Stimulated activated naive B cell treated with anti-CD40 and anti-IgM and Interleukin-4, amounts not matched to agents 10 μg/mL and 1 μg/mL and 100 μg/mL, for 72 hours (primary cell): ENCODE data around the gene DLX4.

ENCODE experiments used
- ATAC-seq, 2 donors: fragments of 150-1000 bp; cut with Tn5 transposase; replicated peaks; 2 replicates each; pipeline ENCODE4 v1.10.0; 2021; ENCODE audit warnings: moderate library complexity in 1 of 2
- DNase-seq: peaks from one replicate; pipeline ENCODE4 v3.0.0; 2021
- H3K27ac Mint-ChIP-seq: one replicate; pipeline ENCODE4 v1.8.0; 2022; ENCODE audit warnings: mild to moderate bottlenecking, mixed read lengths
- H3K27me3 Mint-ChIP-seq, 2 donors: one replicate each; pipeline ENCODE4 v1.8.0; 2022; ENCODE audit warnings: mixed read lengths in 2 of 2
- H3K36me3 Mint-ChIP-seq, 2 donors: one replicate each; pipeline ENCODE4 v1.8.0; 2022; ENCODE audit warnings: mixed read lengths in 2 of 2, mild to moderate bottlenecking in 1 of 2
- H3K4me1 Mint-ChIP-seq, 2 donors: one replicate each; pipeline ENCODE4 v1.8.0; 2022; ENCODE audit warnings: mixed read lengths in 2 of 2, mild to moderate bottlenecking in 1 of 2
- H3K4me3 Mint-ChIP-seq, 2 donors: one replicate each; pipeline ENCODE4 v1.8.0; 2022; ENCODE audit warnings: mild to moderate bottlenecking in 2 of 2, mixed read lengths in 2 of 2, moderate library complexity in 1 of 2
- H3K9me3 Mint-ChIP-seq, 2 donors: one replicate each; pipeline ENCODE4 v1.8.0; 2022; ENCODE audit warnings: mixed read lengths in 2 of 2, mild to moderate bottlenecking in 1 of 2

Gene DLX4

GRCh38 chr17:49979748-49980479 lies 10.9 kb downstream of the DLX4 start:
- Mint-ChIP-seq H3K4me1 (no peaks in the 10 kb centered on the region), H3K27ac (no peak overlapping the region), H3K9me3 (no peaks in the 10 kb centered on the region), H3K27me3 (peaks cover 67 to 85% of the 10 kb centered on the region in 2 donors), H3K4me3 (no peak overlapping the region), H3K36me3 (no peaks in the 10 kb centered on the region)
- DNase-seq (no peak), ATAC-seq (no peak)

- Mint-ChIP-seq H3K36me3 (no peaks in the 10 kb centered on the region), H3K4me1 (no peaks in the 10 kb centered on the region), H3K27me3 (peaks cover 68 to 83% of the 10 kb centered on the region in 2 donors), H3K27ac (no peak overlapping the region), H3K4me3 (no peak overlapping the region), H3K9me3 (no peaks in the 10 kb centered on the region)
- no peak for DNase-seq
- no peak for ATAC-seq
Measured at GRCh38 chr17:49980703-49981197, 11.8 kb downstream of the DLX4 start.

DNA sequence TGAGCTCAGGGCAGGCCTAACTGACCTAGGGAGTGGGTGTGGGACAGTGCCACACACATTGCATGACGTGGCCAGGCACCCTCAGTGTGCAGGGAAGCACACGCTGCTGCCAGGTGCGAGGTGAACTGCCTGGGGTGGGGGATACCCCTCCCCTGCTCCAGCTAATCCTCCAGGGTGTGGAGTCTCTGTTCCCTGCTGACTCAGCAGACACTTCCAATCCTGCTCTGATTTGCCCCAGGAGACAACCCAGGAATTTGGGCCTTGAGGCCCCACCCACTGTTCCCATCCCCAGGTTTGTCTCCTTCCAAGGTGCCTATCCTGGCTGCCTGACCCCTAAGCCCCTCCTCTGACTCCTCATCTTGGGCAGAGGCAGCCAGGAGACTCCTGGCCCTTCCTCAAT lies 15.3 kb downstream of the DLX4 start:
- ATAC-seq: no peak
- H3K9me3 Mint-ChIP-seq: no peaks in the 10 kb centered on the region
- peaks cover 0 to 4% of the 10 kb centered on the region in 2 donors for H3K4me1 Mint-ChIP-seq
- no peaks in the 10 kb centered on the region for H3K36me3 Mint-ChIP-seq
- no peak for DNase-seq
- no peak overlapping the region for H3K4me3 Mint-ChIP-seq
- peaks cover 72 to 80% of the 10 kb centered on the region in 2 donors for H3K27me3 Mint-ChIP-seq
- peak overlapping the region; percentile 10 for H3K27ac Mint-ChIP-seq

DNA sequence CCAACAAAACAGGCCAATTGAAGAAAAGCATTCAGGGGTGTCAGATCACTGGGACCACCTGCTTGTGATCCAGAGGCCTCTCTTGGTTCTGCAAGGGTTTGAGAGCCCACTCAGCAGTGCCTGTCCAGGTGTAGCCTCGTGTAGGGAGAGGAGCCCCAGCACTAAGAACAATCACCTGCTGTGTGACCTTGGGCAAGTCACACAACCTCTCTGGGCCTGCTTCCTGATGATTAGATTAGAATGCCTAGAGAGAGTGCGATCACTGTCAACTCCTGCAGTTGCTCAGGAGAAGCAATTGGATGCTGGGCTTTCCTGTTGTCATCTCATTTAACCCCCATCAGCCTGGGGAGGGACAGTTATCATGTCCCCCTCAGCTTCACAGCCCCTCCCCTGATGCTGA lies 15.8 kb downstream of the DLX4 start:
- ATAC-seq: no peak
- peaks cover 0 to 4% of the 10 kb centered on the region in 2 donors for H3K4me1 Mint-ChIP-seq
- H3K27ac Mint-ChIP-seq: no peak overlapping the region
- no peak overlapping the region for H3K4me3 Mint-ChIP-seq
- peaks cover 72 to 80% of the 10 kb centered on the region in 2 donors for H3K27me3 Mint-ChIP-seq
- no peaks in the 10 kb centered on the region for H3K9me3 Mint-ChIP-seq
- H3K36me3 Mint-ChIP-seq: no peaks in the 10 kb centered on the region
- DNase-seq: no peak

DNA sequence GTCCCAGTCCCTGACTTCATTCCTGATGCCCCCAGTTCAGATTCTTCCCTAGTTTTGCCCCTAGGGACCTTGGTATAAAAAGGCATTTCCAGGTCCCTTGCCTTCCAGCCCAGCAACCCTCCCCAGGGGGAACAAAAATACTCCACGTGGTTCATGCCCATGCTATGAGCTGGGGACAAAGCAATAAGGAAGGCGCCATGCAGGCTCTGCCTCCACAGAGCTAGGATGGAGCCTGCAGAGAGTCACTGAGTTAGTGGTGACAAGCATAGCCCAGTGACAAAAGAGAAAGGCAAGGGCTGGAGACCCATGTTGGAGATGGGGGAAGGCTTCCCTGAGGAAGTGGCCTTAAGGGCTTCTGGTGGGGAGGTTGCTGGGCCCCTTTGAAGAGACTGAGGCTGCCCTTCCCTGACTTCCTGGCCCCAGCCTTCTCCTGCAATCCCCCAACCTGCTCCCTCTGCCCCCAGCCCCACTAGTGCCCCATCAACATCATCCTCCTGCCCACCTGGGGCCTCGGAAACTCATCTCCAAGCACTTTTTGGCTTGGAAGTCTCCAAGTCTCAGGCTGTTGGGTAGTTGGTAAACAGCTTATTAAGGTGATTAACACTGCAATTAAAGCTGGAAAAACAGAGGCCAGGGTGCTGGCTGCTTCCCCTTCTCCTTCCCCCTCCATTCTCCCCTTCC lies 16.5 kb downstream of the DLX4 start:
- Mint-ChIP-seq H3K36me3 (no peaks in the 10 kb centered on the region), H3K4me1 (peaks cover 0 to 4% of the 10 kb centered on the region in 2 donors), H3K9me3 (no peaks in the 10 kb centered on the region), H3K27ac (no peak overlapping the region), H3K27me3 (peaks cover 72 to 82% of the 10 kb centered on the region in 2 donors), H3K4me3 (no peak overlapping the region)
- DNase-seq (no peak), ATAC-seq (no peak)

DNA sequence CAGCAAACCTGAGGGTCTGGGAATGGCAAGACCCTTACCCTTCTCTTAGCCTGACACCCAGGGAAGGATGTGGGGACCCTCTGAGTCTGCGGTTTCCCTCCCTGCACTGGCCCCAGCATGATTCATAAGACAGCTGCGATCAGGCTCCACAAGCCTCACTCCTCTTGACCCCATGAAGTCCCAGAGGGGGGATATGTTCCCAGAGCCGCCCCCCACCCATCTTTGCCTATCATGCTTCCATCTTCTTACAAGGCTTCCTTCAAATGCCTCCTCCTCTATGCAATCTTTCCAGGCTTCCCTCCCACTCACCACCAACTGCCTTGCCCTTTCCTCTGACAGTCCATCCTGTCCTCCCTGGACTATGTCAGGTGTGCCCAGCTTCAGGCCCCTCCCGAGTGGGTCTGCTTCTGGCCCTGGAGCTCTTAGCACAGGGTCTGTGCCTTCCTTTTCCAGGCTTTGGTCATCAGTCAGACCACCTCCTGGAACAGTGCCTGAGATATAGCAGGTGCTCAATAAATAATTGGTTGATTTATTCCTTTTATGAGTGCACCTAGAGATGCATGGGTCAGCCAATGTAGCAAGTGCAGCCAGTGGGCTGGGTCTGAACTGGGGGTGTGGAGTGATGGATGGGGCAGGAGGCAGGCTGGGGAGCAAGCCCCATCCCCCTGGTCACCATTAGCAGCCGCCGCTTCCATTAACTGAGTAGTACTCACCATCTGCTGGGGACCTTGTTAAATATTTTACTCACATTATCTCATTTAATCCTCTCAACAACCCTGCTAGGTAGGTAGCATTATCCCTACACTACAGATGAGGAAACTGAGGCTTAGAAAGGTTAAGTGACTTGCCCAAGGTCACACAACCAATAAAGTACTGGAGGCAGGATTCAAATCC lies 17.7 kb downstream of the DLX4 start:
- Mint-ChIP-seq H3K27me3 (peaks cover 72 to 80% of the 10 kb centered on the region in 2 donors), H3K9me3 (no peaks in the 10 kb centered on the region), H3K4me1 (peaks cover 0 to 4% of the 10 kb centered on the region in 2 donors), H3K36me3 (no peaks in the 10 kb centered on the region), H3K27ac (no peak overlapping the region), H3K4me3 (no peak overlapping the region)
- no peak for DNase-seq
- no peak for ATAC-seq

DNA sequence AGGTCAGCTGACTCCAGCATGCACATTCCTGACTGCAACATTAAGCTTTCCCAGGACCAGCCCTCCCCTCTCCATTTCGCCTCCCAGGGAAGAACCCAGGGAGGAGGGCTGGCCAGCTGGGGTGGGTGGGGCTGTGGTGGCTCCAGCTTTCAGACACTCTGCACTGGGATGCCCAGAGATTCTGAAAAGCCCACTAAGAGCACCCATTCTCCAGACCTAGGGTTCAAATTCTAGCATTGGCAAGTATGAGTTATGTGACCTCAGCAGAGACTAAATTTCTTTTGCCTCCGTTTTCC lies 18.2 kb downstream of the DLX4 start:
- H3K36me3 Mint-ChIP-seq: no peaks in the 10 kb centered on the region
- peaks cover 0 to 5% of the 10 kb centered on the region in 2 donors for H3K4me1 Mint-ChIP-seq
- peaks cover 75 to 79% of the 10 kb centered on the region in 2 donors for H3K27me3 Mint-ChIP-seq
- H3K27ac Mint-ChIP-seq: no peak overlapping the region
- H3K4me3 Mint-ChIP-seq: no peak overlapping the region
- ATAC-seq: no peak
- no peaks in the 10 kb centered on the region for H3K9me3 Mint-ChIP-seq
- DNase-seq: no peak

GRCh38 chr17:49987681-49988441 lies 18.9 kb downstream of the DLX4 start:
- Mint-ChIP-seq H3K27ac (no peak overlapping the region), H3K36me3 (no peaks in the 10 kb centered on the region), H3K9me3 (no peaks in the 10 kb centered on the region), H3K27me3 (peaks cover 79 to 82% of the 10 kb centered on the region in 2 donors), H3K4me1 (peaks cover 0 to 6% of the 10 kb centered on the region in 2 donors), H3K4me3 (no peak overlapping the region)
- DNase-seq (no peak), ATAC-seq (peak in 1 of 2 donors; percentile 25)

GRCh38 chr17:49989518-49989880 lies 20.5 kb downstream of the DLX4 start:
- H3K36me3 Mint-ChIP-seq: no peaks in the 10 kb centered on the region

GRCh38 chr17:49990331-49990730 lies 21.3 kb downstream of the DLX4 start:
- no peaks in the 10 kb centered on the region for H3K9me3 Mint-ChIP-seq
- H3K27me3 Mint-ChIP-seq: peaks cover 84 to 86% of the 10 kb centered on the region in 2 donors
- H3K4me3 Mint-ChIP-seq: no peak overlapping the region
- H3K4me1 Mint-ChIP-seq: peaks cover 17 to 22% of the 10 kb centered on the region in 2 donors
- H3K36me3 Mint-ChIP-seq: peaks cover 0 to 3% of the 10 kb centered on the region in 2 donors
- no peak overlapping the region for H3K27ac Mint-ChIP-seq
- no peak for DNase-seq
- no peak for ATAC-seq

More at GRCh38 chr17:49989518-49989880, 20.5 kb downstream of the DLX4 start:
- ATAC-seq: no peak
- Mint-ChIP-seq H3K9me3 (no peaks in the 10 kb centered on the region), H3K4me3 (no peak overlapping the region), H3K27ac (no peak overlapping the region), H3K27me3 (peaks cover 83 to 86% of the 10 kb centered on the region in 2 donors), H3K4me1 (peaks cover 9 to 15% of the 10 kb centered on the region in 2 donors)
- no peak for DNase-seq

- Mint-ChIP-seq H3K4me3 (no peak overlapping the region), H3K27me3 (peaks cover 84 to 91% of the 10 kb centered on the region in 2 donors), H3K4me1 (peaks cover 20 to 24% of the 10 kb centered on the region in 2 donors), H3K36me3 (peaks cover 0 to 3% of the 10 kb centered on the region in 2 donors), H3K27ac (peak overlapping the region; percentile 74), H3K9me3 (no peaks in the 10 kb centered on the region)
- ATAC-seq: no peak
- DNase-seq: no peak
Measured at GRCh38 chr17:49990921-49991320, 21.9 kb downstream of the DLX4 start.

DNA sequence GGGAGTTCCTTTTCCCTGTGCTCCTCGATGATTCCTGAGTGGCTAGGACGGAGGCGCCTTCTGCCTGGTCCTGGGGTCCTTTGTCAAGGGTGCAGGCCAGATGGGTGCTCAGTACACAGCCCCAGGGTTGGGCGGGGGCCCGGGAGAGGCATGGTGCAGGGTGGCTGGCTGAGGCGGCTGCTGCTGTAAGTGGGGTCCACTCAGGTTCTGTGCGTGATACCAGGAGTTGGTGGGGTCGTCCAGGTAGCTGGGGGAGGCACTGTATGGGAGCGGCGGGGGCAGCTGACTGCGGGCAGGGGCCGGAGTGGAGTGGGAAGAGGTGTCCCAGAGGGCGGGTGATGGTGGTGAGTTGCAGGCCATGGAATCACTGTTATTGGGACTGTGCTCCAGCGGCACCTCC lies 22.4 kb downstream of the DLX4 start:
- Mint-ChIP-seq H3K36me3 (peaks cover 0 to 3% of the 10 kb centered on the region in 2 donors), H3K4me3 (no peak overlapping the region), H3K9me3 (no peaks in the 10 kb centered on the region), H3K27me3 (peaks cover 87 to 93% of the 10 kb centered on the region in 2 donors), H3K27ac (no peak overlapping the region), H3K4me1 (peaks cover 23 to 24% of the 10 kb centered on the region in 2 donors)
- no peak for DNase-seq
- no peak for ATAC-seq

- Mint-ChIP-seq H3K27ac (no peak overlapping the region), H3K36me3 (peaks cover 0 to 3% of the 10 kb centered on the region in 2 donors), H3K4me3 (peak overlapping the region in 1 of 2 donors; percentile 47), H3K4me1 (peaks cover 28% of the 10 kb centered on the region in 2 donors), H3K27me3 (peaks cover 84 to 90% of the 10 kb centered on the region in 2 donors), H3K9me3 (no peaks in the 10 kb centered on the region)
- ATAC-seq (no peak), DNase-seq (no peak)
Measured at GRCh38 chr17:49992191-49992932, 23.4 kb downstream of the DLX4 start.
